GM19438 (cell line): ENCODE measurements around the gene WDR72.
"Not testable (repeated sequence)": the region's sequence is repeated elsewhere in the genome, so short reads cannot be mapped to it uniquely, and the experiment has no call there.

Source experiments
- ATAC-seq: cut with Tn5 transposase; IDR thresholded peaks from one replicate; pipeline ENCODE4 v1.9.1; 2021; ENCODE audit warnings: low read depth; ENCODE audit not compliant: unreplicated experiment

WDR72 gene

GRCh38 chr15:53759411-53759931 is at the start of gene WDR72:
WDR72 (minus strand) TSS chr15:53759663; CDS start chr15:53733149, 26,514 bp downstream.
- ATAC-seq = no peak

GRCh38 chr15:53808058-53808706 is 48.7 kb upstream of the WDR72 start:
- ATAC-seq = no peak

- ATAC-seq = no peak
Measured at GRCh38 chr15:53807501-53807900, 48.0 kb upstream of the WDR72 start.

- no peak for ATAC-seq
Measured at GRCh38 chr15:53802672-53803071, 43.2 kb upstream of the WDR72 start.

- ATAC-seq = no peak
Measured at GRCh38 chr15:53791581-53791980, 32.1 kb upstream of the WDR72 start.

- no peak for ATAC-seq
Measured at GRCh38 chr15:53789654-53790375, 30.4 kb upstream of the WDR72 start.

- ATAC-seq = no peak
Measured at GRCh38 chr15:53786401-53786800, 26.9 kb upstream of the WDR72 start.

GRCh38 chr15:53785241-53785640 is 25.8 kb upstream of the WDR72 start:
- ATAC-seq = not testable (repeated sequence)

GRCh38 chr15:53762916-53763315 is 3.5 kb upstream of the WDR72 start:
- ATAC-seq = no peak

- ATAC-seq = no peak
Measured at GRCh38 chr15:53758412-53758811, 1.1 kb downstream of the WDR72 start.

- no peak for ATAC-seq
Measured at GRCh38 chr15:53757906-53758305, 1.6 kb downstream of the WDR72 start.

- ATAC-seq = no peak
Measured at GRCh38 chr15:53753813-53754212, 5.7 kb downstream of the WDR72 start.

- no peak for ATAC-seq
Measured at GRCh38 chr15:53752406-53752805, 7.1 kb downstream of the WDR72 start.

- ATAC-seq = no peak
Measured at GRCh38 chr15:53747501-53748068, 11.9 kb downstream of the WDR72 start.

- ATAC-seq = no peak
Measured at GRCh38 chr15:53746101-53746500, 13.4 kb downstream of the WDR72 start.

- no peak for ATAC-seq
Measured at GRCh38 chr15:53739651-53740050, 19.8 kb downstream of the WDR72 start.

GRCh38 chr15:53739187-53739586 is 20.3 kb downstream of the WDR72 start:
- ATAC-seq = no peak

GRCh38 chr15:53721334-53722087 is 38.0 kb downstream of the WDR72 start:
- ATAC-seq = no peak

GRCh38 chr15:53716909-53717876 is 42.3 kb downstream of the WDR72 start:
- ATAC-seq = no peak

GRCh38 chr15:53713218-53713617 is 46.2 kb downstream of the WDR72 start:
- no peak for ATAC-seq
